DMS79 (cell line): Measurements from ENCODE around the gene C14orf180.
A peak's percentile ranks its signal among the peaks of the same experiment; 100 is the strongest.

ENCODE experiments used
- DNase-seq: peaks from one replicate; lab custom pipeline; 2025; lab: John Stamatoyannopoulos, UW

Gene C14orf180

GRCh38 chr14:104550340-104550860 lies 29.2 kb upstream of the C14orf180 start:
- DNase-seq = no peak

- DNase-seq = no peak
These were observed 28.5 kb upstream of the C14orf180 start for GRCh38 chr14:104550861-104551728.

GRCh38 chr14:104551851-104552737 lies 27.5 kb upstream of the C14orf180 start:
- no peak for DNase-seq

- DNase-seq = no peak
These were observed 26.8 kb upstream of the C14orf180 start for GRCh38 chr14:104552738-104553125.

- DNase-seq = no peak
These were observed 26.1 kb upstream of the C14orf180 start for GRCh38 chr14:104553166-104554087.

- DNase-seq = no peak
These were observed 25.4 kb upstream of the C14orf180 start for GRCh38 chr14:104554088-104554607.

GRCh38 chr14:104554608-104555429 lies 24.7 kb upstream of the C14orf180 start:
- DNase-seq = no peak

- no peak for DNase-seq
These were observed 23.9 kb upstream of the C14orf180 start for GRCh38 chr14:104555430-104556255.

GRCh38 chr14:104556256-104557021 lies 23.1 kb upstream of the C14orf180 start:
- no peak for DNase-seq

- no peak for DNase-seq
These were observed 22.5 kb upstream of the C14orf180 start for GRCh38 chr14:104557086-104557485.

- no peak for DNase-seq
These were observed 21.8 kb upstream of the C14orf180 start for GRCh38 chr14:104557766-104558165.

- no peak for DNase-seq
These were observed 21.1 kb upstream of the C14orf180 start for GRCh38 chr14:104558231-104559027.

- DNase-seq = no peak
These were observed 20.3 kb upstream of the C14orf180 start for GRCh38 chr14:104559028-104559803.

GRCh38 chr14:104559804-104560585 lies 19.6 kb upstream of the C14orf180 start:
- DNase-seq = peak; percentile 92

- no peak for DNase-seq
These were observed 19.0 kb upstream of the C14orf180 start for GRCh38 chr14:104560586-104560945.

- peak; percentile 93 for DNase-seq
These were observed 18.4 kb upstream of the C14orf180 start for GRCh38 chr14:104561124-104561557.
